HepG2 (cell line): ENCODE results near the gene CCDC50. TPM values are rescaled to one million over a fixed set of nuclear protein-coding genes. Genes with fewer than 3 reads are reported as not detected.

ENCODE experiments used
- ATAC-seq: fragments of 200-7000 bp; cut with Tn5 transposase; 3 replicates; pipeline ENCODE4 v1.9.1; 2020; ENCODE audit warnings: mild to moderate bottlenecking, moderate library complexity
- BruUV-seq: library from RNA; stranded (reverse); fragments of 400-500 nt; replicated peaks from 2 replicates; lab custom pipeline; 2021; lab: Mats Ljungman, UMichigan
- CTCF ChIA-PET: fragments of 300-600 bp; formaldehyde crosslinking; extraction: SDS; loops from one replicate; lab custom pipeline; 2021; ENCODE audit warnings: low total read pairs, inconsistent platforms, low intra/inter-chr PET ratio; lab: Yijun Ruan, JAX
- POLR2A ChIA-PET: fragments of 350-600 bp; sonication (Branson Sonifier 250); formaldehyde crosslinking; loops from one replicate; lab custom pipeline; 2020; ENCODE audit warnings: antibody characterized with exemption, inconsistent platforms; lab: Yijun Ruan, JAX
- DNase-seq: peaks from one replicate; pipeline ENCODE4 v3.0.0-alpha.2; 2015; ENCODE audit warnings: low spot score
- FAIRE-seq: peaks from 3 replicates; lab custom pipeline; 2011; peaks lifted over from hg19 to GRCh38; lab: Jason Lieb, UNC
- H2AFZ ChIP-seq: one replicate; pipeline ENCODE4 v1.6.1; 2011; ENCODE audit warnings: low read length, inconsistent platforms
- H3K27ac ChIP-seq: fragments of 300-600 bp; 3 replicates; pipeline ENCODE4 v1.8.0; 2011; ENCODE audit warnings: mixed run types, mild to moderate bottlenecking, mixed read lengths, low read length, inconsistent platforms; ENCODE audit not compliant: insufficient read depth; ENCODE audit errors: extremely low read length
- H3K27me3 ChIP-seq, 2 experiments: fragments of 200-600 bp in 1 of 2; 2 replicates in 1 of 2; 3 replicates in 1 of 2; pipeline versions ENCODE4 v1.6.0 to v1.8.0; 2011; ENCODE audit warnings: low read length in 2 of 2, mild to moderate bottlenecking in 2 of 2, moderate library complexity in 2 of 2, inconsistent platforms in 1 of 2; ENCODE audit not compliant: insufficient read depth in 2 of 2, control insufficient read depth in 1 of 2
- H3K36me3 ChIP-seq, 2 experiments: fragments of 200-600 bp in 1 of 2; replicated peaks in 1 of 2; 2 replicates in 1 of 2; 3 replicates in 1 of 2; pipeline versions ENCODE4 v1.5.1 to v1.8.0; 2011; ENCODE audit warnings: low read length in 2 of 2, inconsistent platforms in 1 of 2; ENCODE audit not compliant: insufficient read depth in 2 of 2, control insufficient read depth in 1 of 2
- H3K4me1 ChIP-seq: 2 replicates; pipeline ENCODE4 v1.5.1; 2012; ENCODE audit warnings: low read length, inconsistent platforms; ENCODE audit not compliant: insufficient read depth
- H3K4me2 ChIP-seq: 2 replicates; pipeline ENCODE4 v1.6.0; 2011; ENCODE audit warnings: low read depth, low read length, inconsistent platforms
- H3K4me3 ChIP-seq, 3 experiments: fragments of 200-600 bp in 1 of 3; sonication (generic), shearing (Covaris generic) in 1 of 3; replicated peaks in 1 of 3; 2 replicates each; pipeline ENCODE4 v1.5.1; 2011 to 2016; ENCODE audit warnings: low read length in 3 of 3, inconsistent platforms in 2 of 3, low read depth in 2 of 3, mild to moderate bottlenecking in 2 of 3, control low read depth in 1 of 3, mixed read lengths in 1 of 3; ENCODE audit not compliant: insufficient read depth in 1 of 3
- H3K79me2 ChIP-seq: one replicate; pipeline ENCODE4 v1.6.1; 2011; ENCODE audit warnings: low read length, inconsistent platforms; ENCODE audit not compliant: insufficient read depth
- H3K9ac ChIP-seq: 2 replicates; pipeline ENCODE4 v1.6.0; 2011; ENCODE audit warnings: mild to moderate bottlenecking, low read depth, low read length, inconsistent platforms; ENCODE audit not compliant: insufficient read depth
- H3K9me3 ChIP-seq: 2 replicates; pipeline ENCODE4 v1.5.1; 2012; ENCODE audit warnings: mild to moderate bottlenecking, low read length
- H4K20me1 ChIP-seq: 2 replicates; pipeline ENCODE4 v1.6.0; 2011; ENCODE audit warnings: inconsistent platforms, mild to moderate bottlenecking, low read length, moderate library complexity; ENCODE audit not compliant: insufficient read depth
- BORCS8-MEF2B ChIP-seq: sonication (generic); formaldehyde crosslinking; IDR thresholded peaks from 2 replicates; pipeline ENCODE4 v1.8.0; 2022; ENCODE audit warnings: mild to moderate bottlenecking, missing genetic modification reagents
- PHF8 ChIP-seq: sonication (generic); formaldehyde crosslinking; IDR thresholded peaks from 2 replicates; pipeline ENCODE4 v1.5.0; 2020; ENCODE audit warnings: missing genetic modification reagents
- RBM22 ChIP-seq: fragments of 200-400 bp; formaldehyde crosslinking; optimal IDR thresholded peaks from 2 replicates; pipeline ENCODE3; 2017; ENCODE audit warnings: mild to moderate bottlenecking, low read length, moderate library complexity
- ZNF317 ChIP-seq: sonication (generic); formaldehyde crosslinking; IDR thresholded peaks from 2 replicates; pipeline ENCODE4 v1.5.0; 2020; ENCODE audit warnings: mild to moderate bottlenecking, missing genetic modification reagents
- ZNF552 ChIP-seq: sonication (generic); formaldehyde crosslinking; IDR thresholded peaks from 2 replicates; pipeline ENCODE4 v1.9.0; 2022; ENCODE audit warnings: missing genetic modification reagents, mild to moderate bottlenecking, borderline replicate concordance
- WGBS: methylation state at CpG from one replicate; pipeline ENCODE4 v1.1.6; 2017; ENCODE audit warnings: low lambda C conversion rate; 5-methylcytosine and 5-hydroxymethylcytosine counted together
- in situ Hi-C: cut with HindIII; loops from 2 replicates; pipeline ENCODE4 v1.10.0; 2017; ENCODE audit warnings: low pct_unique_long_range_greater_than_20kb; ENCODE audit not compliant: extremely low pct_ligation_motif_present
- intact Hi-C: fragments of 100-400 bp; cut with micrococcal nuclease; formaldehyde crosslinking; loops from one replicate; pipeline ENCODE4 v1.10.0; 2022; ENCODE audit not compliant: unreplicated experiment
- polyA plus RNA-seq, 8 experiments: library from polyadenylated mRNA; depleted of rRNA in 3 of 8; stranded (reverse) in 7 of 8; unstranded in 1 of 8; fragments of >200 nt; fragmentation: Illumina TruSeq in 4 of 8; extraction: Trizol in 4 of 8; gene quantifications; 2 replicates each; pipeline versions ENCODE4 v1.2.1 to v1.2.3, GENCODE V29; 2011 to 2016; ENCODE audit warnings: low read depth in 4 of 8, missing spikeins in 1 of 8, mixed read lengths in 1 of 8; ENCODE audit not compliant: insufficient read depth in 1 of 8
- total RNA-seq, 5 experiments: library from RNA; depleted of rRNA; stranded (reverse); fragments of >200 nt; fragmentation: Illumina TruSeq; extraction: Trizol; gene quantifications; 2 replicates each; pipeline ENCODE4 v1.2.3, GENCODE V29; 2016; ENCODE audit warnings: low read depth in 1 of 5
- TF ChIP-seq, protein P1 (sequence below): sonication (generic); formaldehyde crosslinking; IDR thresholded peaks from 2 replicates; pipeline ENCODE4 v1.4.0; 2020; ENCODE audit warnings: missing genetic modification reagents
- TF ChIP-seq, protein P2 (sequence below), 2 experiments: sonication (generic) in 1 of 2; formaldehyde crosslinking in 1 of 2; IDR thresholded peaks; 2 replicates each; pipeline versions ENCODE4 v1.4.0 to v1.6.1; 2016 to 2020; ENCODE audit warnings: borderline replicate concordance in 1 of 2, low read depth in 1 of 2, mild to moderate bottlenecking in 1 of 2, missing genetic modification reagents in 1 of 2

CCDC50 gene
- total and polyA plus RNA-seq, 2 of the 13 experiments (the other 11 are each of a cell fraction or from before 2014, with no cell fraction given): 47.6 to 66.4 TPM

DNA sequence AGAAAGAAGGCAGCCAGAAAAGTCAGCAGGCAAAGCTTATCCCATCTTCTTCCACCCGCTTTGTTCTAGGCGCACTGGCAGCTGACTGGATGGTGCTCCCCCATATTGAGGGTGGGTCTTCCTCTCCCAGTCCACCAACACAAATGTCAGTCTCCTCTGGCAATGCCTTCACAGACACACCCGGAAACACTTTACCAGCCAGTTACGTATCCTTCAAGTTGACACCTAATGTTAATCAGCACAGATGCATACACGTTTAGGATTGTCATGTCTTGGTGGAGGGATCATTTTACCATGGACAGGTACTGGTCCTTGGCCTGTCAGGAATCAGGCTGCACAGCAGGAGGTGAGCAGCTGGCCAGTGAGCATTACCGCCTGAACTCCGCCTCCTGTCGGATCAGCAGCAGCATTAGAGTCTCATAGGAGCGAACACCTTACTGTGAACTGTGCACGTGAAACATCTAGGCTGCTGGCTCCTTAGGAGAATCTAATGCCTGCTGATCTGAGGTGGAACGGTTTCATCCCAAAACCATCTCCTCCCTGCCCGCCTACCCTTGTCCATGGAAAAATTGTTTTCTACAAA lies 72.7 kb downstream of the CCDC50 start:
- DNase-seq (no peak), ATAC-seq (peak; percentile 33), FAIRE-seq (no peak)
- TF ChIP-seq ZNF552 (CRISPR knock-in tag): no peak
- TF ChIP-seq PHF8: no peak
- TF ChIP-seq RBM22: peak; percentile 72
- TF ChIP-seq, protein P1, sequence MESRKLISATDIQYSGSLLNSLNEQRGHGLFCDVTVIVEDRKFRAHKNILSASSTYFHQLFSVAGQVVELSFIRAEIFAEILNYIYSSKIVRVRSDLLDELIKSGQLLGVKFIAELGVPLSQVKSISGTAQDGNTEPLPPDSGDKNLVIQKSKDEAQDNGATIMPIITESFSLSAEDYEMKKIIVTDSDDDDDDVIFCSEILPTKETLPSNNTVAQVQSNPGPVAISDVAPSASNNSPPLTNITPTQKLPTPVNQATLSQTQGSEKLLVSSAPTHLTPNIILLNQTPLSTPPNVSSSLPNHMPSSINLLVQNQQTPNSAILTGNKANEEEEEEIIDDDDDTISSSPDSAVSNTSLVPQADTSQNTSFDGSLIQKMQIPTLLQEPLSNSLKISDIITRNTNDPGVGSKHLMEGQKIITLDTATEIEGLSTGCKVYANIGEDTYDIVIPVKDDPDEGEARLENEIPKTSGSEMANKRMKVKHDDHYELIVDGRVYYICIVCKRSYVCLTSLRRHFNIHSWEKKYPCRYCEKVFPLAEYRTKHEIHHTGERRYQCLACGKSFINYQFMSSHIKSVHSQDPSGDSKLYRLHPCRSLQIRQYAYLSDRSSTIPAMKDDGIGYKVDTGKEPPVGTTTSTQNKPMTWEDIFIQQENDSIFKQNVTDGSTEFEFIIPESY (CRISPR knock-in tag): peak; percentile 51; the same call in 1 of the 2 replicates
- Histone ChIP-seq H3K4me3 (no peak overlapping the region), H3K4me2 (no peak overlapping the region), H3K36me3 (0 out of 5 replicates have a peak, but pooled peaks cover 0 to 3% of the 10 kb centered on the region in 2 experiments), H3K9ac (no peak overlapping the region), H3K9me3 (no peaks in the 10 kb centered on the region), H3K79me2 (no peaks in the 10 kb centered on the region), H2AFZ (no peak overlapping the region), H4K20me1 (no peaks in the 10 kb centered on the region), H3K4me1 (no peaks in the 10 kb centered on the region), H3K27me3 (no peaks in the 10 kb centered on the region; a peak in 1 of 5 replicates), H3K27ac (no peak overlapping the region)
- intact Hi-C loops: no loop called here
- 84% methylated on average over 12 of the region's 12 CpGs for WGBS
- CTCF ChIA-PET: no interaction called here
- in situ Hi-C loops: no loop called here
- POLR2A ChIA-PET: no interaction called here
- no TSS peak for BruUV-seq

DNA sequence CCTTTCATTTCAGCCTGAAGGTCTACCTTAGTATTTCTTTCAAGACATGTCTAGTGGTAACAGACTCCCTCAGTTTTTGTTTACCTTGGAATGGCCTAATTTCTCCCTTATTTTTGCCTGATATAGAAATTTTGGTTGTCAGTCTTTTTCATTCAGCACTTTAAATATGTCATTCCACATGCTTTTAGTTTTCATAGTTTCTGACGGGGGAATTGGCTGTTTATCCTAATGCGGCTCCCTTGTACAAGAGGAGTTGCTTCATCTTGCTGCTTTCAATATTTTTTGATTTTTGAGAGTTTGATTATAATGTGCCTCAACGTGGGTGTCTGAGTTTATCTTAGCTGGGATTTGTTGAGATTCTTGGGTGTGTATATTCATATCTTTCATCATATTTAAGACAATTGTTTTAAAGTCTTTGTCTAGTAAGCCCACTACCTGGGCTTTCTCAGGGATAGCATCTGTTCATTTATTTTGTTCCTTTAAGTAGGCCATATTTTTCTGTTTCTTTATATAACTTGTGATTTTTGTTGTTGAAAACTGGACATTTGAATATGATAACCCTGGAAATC lies 80.7 kb downstream of the CCDC50 start:
- peaks cover 10% of the 10 kb centered on the region; the same call in 1 of the 2 replicates for H3K9me3 ChIP-seq
- DNase-seq (no peak), FAIRE-seq (no peak), ATAC-seq (no peak)
- no peak for TF ChIP-seq BORCS8-MEF2B (CRISPR knock-in tag)
- TF ChIP-seq, protein P2, sequence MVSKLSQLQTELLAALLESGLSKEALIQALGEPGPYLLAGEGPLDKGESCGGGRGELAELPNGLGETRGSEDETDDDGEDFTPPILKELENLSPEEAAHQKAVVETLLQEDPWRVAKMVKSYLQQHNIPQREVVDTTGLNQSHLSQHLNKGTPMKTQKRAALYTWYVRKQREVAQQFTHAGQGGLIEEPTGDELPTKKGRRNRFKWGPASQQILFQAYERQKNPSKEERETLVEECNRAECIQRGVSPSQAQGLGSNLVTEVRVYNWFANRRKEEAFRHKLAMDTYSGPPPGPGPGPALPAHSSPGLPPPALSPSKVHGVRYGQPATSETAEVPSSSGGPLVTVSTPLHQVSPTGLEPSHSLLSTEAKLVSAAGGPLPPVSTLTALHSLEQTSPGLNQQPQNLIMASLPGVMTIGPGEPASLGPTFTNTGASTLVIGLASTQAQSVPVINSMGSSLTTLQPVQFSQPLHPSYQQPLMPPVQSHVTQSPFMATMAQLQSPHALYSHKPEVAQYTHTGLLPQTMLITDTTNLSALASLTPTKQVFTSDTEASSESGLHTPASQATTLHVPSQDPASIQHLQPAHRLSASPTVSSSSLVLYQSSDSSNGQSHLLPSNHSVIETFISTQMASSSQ (IDR thresholded peaks at IDR 0.05; ENCODE audit: low read depth): no peak
- TF ChIP-seq, protein P2 (CRISPR knock-in tag; IDR thresholded peaks at IDR 0.05; ENCODE audit: borderline replicate concordance): no peak
- peak; percentile 96 for TF ChIP-seq ZNF317 (CRISPR knock-in tag)
- H3K4me1 ChIP-seq: no peaks in the 10 kb centered on the region
- intact Hi-C loops: no loop called here
- no peak overlapping the region for H3K27ac ChIP-seq
- H3K9ac ChIP-seq: no peak overlapping the region
- CTCF ChIA-PET: no interaction called here
- H3K79me2 ChIP-seq: no peaks in the 10 kb centered on the region
- in situ Hi-C loops: loop anchor here (10.0 kb wide), 2 partner anchors 395 to 1035 kb away; no protein-coding TSS in a partner anchor
- H2AFZ ChIP-seq: no peak overlapping the region
- H3K27me3 ChIP-seq: no peaks in the 10 kb centered on the region
- 50% methylated on average over 3 of the region's 3 CpGs for WGBS
- no peak overlapping the region for H3K4me2 ChIP-seq
- BruUV-seq: no TSS peak
- POLR2A ChIA-PET: no interaction called here
- H4K20me1 ChIP-seq: no peaks in the 10 kb centered on the region
- H3K4me3 ChIP-seq: no peak overlapping the region
- no peaks in the 10 kb centered on the region for H3K36me3 ChIP-seq
